Choroid plexus epithelial cell (primary cell): ENCODE data around the gene VSTM2B.

ENCODE experiments used
- DNase-seq: peaks from one replicate; pipeline ENCODE4 v3.0.0-alpha.2; 2010; ENCODE audit warnings: low read depth
- H3K4me3 ChIP-seq: 2 replicates; pipeline ENCODE4 v1.5.1; 2011; ENCODE audit warnings: low read depth, mild to moderate bottlenecking, control low read depth, low read length, moderate library complexity
- TF ChIP-seq, protein P1 (sequence below): conservative IDR thresholded peaks from 2 replicates; pipeline ENCODE4 v1.5.1; 2011; ENCODE audit warnings: low read depth, mild to moderate bottlenecking, control low read depth, inconsistent platforms, low read length, moderate library complexity

Gene VSTM2B

DNA sequence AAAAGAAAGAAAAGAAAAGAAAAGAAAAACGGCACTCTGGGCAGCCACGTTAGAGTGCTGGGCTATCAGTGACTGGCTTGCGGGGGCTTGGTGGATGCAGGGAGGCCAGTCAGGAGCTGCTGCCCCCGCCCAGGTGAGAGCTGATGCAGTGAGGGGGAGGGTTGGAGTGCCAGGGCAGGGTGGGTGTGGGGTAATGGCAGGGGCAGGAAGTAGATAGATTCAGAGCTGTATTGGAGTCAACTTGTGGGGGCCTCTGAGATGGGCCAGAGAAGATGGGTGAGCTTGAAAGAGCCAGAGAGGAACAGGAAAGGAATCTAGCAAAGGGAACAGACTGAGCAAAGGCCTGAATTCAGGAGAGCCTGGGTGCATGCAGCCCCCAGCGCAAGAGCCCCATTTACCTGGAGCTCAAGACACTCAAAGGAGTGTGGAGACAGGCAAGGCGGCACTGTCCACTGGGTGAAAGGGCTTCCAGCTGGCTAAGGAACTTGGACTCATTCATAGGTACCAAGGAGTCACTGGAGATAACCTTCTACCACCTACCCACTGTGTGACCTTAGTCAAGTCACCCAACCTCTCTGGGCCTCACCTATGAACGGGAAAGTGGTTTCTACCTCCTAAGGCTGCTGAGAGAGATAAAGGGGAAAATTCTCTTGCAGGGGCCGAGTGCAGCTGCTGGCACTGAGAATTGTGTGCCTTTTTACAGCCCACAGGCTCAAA lies 20.2 kb downstream of the VSTM2B start:
- no peak for DNase-seq
- H3K4me3 ChIP-seq, result no peak overlapping the region
- TF ChIP-seq, protein P1, sequence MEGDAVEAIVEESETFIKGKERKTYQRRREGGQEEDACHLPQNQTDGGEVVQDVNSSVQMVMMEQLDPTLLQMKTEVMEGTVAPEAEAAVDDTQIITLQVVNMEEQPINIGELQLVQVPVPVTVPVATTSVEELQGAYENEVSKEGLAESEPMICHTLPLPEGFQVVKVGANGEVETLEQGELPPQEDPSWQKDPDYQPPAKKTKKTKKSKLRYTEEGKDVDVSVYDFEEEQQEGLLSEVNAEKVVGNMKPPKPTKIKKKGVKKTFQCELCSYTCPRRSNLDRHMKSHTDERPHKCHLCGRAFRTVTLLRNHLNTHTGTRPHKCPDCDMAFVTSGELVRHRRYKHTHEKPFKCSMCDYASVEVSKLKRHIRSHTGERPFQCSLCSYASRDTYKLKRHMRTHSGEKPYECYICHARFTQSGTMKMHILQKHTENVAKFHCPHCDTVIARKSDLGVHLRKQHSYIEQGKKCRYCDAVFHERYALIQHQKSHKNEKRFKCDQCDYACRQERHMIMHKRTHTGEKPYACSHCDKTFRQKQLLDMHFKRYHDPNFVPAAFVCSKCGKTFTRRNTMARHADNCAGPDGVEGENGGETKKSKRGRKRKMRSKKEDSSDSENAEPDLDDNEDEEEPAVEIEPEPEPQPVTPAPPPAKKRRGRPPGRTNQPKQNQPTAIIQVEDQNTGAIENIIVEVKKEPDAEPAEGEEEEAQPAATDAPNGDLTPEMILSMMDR, result no peak

DNA sequence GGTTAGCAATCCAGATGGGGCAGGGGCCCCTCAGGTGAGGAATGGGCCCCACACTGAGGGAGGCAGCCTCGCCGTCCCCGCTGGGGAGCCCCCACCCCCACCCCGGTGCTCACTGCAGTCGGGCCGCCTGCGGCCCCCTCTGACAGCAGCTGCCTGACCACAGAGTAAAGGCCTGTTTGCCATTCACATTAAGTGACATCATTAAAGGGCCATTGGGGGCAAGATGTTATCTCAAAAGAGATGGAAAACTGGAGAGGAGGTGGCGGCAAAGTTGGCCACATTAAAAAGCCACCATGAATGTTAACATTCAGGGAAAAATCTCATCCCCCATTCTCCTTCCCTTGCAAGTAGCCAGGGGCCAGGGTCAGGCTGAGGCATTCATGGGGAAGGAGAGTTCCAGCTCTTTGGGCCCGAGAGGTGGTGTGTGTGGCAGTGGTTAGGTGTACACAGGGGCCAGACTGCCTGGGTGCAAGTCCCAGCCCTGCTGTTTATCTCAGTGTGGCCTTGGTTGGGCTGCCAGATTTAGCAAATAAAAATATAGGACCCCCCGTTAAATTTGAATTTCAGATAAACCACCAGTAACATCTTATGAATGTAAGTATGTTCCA lies 20.9 kb downstream of the VSTM2B start:
- no peak overlapping the region for H3K4me3 ChIP-seq
- DNase-seq, result no peak
- TF ChIP-seq, protein P1, result no peak

DNA sequence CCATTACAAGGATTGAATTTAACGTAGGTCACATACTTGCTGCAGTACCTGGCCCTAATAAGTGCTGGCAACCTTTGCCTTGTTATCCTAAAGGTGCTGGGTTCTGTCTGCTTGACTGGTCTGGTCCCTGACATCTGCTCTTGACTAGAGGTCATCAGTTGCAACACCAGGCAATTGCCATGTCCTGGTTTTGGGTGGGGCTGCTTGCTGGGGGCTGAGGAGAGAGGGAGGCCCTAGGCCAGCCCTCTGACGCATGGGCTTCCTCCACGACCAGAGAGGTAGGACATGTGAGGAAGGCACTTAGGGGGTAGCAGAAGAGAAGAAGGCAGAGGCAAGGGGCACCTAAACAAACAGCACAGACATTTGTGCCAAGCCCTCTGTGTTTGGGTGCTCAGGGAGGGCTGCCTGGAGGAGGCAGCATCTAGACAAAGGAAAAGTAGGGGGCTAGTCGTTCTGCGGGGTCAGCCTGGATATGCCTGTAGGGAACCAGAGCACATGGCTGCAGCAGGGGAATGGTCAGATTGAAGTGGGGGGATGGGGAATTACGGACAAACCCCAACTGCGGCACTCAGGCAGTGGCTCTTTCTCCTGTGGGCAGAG lies 21.7 kb downstream of the VSTM2B start:
- H3K4me3 ChIP-seq, result no peak overlapping the region
- TF ChIP-seq, protein P1, result no peak
- DNase-seq, result no peak

DNA sequence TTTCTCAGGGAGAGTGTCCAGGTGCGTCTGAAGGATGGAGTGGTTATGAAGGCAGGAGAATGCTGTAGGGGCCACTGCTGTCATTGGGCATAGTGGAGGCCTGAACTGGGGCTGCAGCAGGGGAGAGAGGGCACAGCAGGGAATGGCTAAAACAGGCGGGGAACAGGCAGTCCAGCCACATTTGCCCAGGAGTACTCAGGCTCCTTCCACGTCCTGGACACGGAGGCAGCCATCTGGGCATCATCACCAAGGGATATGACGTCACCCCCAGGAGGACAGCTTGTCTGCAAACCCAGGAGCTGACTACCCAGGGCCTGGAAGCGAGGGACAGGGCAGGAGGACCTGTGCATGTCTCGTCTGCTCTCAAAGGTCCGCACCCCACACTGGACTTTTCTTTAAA lies 22.2 kb downstream of the VSTM2B start:
- TF ChIP-seq, protein P1, result no peak
- DNase-seq, result no peak
- no peak overlapping the region for H3K4me3 ChIP-seq

DNA sequence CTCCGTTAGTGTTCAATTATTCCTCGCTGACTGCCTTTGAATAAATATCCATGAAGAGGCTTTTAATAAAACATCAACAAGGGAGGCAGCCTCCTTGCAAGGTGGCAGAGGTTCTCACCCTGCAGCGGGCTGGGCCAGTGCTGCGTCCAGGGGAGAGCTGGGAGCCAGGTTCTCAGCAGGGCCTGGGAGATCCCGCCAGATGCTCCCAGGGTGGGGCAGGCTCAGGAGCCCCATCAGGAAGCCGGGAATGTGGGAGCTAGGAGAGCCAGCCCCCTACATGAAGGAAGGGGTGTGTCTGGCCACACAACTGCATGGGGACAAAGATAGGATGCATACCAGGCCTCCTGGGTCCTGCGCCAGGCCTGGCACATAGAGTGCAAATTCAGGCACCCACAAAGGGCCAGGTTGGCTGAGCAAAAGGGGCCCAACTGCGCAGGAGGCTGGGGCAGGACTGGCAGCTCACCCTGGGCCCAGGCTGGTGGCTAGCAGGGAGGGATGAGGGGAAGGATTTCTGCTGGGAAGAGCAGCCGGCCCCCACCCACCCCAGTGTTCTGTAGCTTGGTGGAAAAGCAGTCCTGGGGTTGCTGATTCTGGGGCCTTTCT lies 22.8 kb downstream of the VSTM2B start:
- no peak overlapping the region for H3K4me3 ChIP-seq
- DNase-seq, result no peak
- TF ChIP-seq, protein P1, result no peak

DNA sequence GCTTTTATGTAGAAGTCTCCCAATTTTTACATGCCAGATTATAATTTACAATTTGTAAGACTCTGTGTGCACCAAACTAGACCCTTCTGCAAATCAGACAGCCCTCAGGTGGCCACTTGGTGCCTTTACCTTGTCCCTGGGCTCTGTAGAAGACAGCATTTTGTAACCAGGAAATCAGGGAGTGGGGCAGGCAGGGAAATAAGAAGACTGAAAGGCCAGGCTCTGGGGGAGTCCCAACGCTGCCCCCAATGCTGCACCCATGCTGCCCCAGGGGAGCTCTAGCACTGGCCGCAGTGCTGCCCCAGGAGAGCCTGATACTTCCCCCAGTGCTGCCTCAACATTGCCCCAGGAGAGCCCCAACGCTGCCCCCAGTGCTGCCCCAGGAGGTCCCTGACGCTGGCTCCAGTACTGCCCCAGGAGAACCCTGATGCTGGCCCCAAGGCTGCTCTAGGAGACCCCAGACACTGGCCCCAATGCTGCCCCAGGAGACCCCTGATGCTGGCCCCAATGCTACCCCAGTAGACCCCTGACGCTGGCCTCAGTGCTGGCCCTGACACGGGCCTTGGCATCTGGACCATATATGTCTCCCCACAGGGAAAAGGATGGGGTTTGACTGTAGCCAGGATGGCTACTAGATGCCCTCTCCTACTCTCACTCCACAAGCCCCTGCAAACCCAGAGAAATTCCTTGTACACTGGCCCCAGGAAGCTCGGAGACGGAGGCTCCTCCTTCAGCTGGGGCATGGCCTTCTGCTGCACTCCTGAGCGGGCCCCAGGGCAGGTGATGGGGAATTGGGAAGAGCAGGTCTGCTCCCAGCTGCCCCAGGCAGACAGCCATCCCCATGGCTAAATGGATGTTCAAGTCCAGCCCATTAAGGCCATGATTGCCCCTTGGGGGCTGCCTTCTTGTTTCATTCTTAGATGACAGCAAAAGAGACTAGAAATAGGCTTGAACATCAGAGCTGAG lies 23.6 kb downstream of the VSTM2B start:
- no peak for DNase-seq
- no peak overlapping the region for H3K4me3 ChIP-seq
- TF ChIP-seq, protein P1, result no peak
